ENCODE measurements around the gene CEACAM5.
"Not testable (repeated sequence)": the region's sequence is repeated elsewhere in the genome, so short reads cannot be mapped to it uniquely, and the experiment has no call there.

The CEACAM5 gene

GRCh38 chr19:41740415-41741243 is 32.2 kb downstream of the CEACAM5 start:
- DNase-seq (ENCODE audit: low spot score): no peak

DNA sequence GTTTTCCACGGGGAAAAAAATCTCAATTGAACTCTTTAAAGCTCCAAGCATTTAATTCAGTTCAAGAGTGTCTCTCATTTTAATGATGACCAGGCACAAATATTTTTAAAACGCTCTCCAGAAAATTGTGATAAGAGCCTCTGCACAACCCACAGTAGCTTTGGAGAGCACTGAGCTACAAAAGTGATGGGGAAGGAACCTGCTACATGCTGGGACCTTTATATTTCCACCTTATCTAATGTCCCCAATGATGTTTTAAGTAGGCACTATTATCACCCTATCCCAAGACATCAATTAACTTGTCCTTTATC is 32.8 kb downstream of the CEACAM5 start:
- DNase-seq (ENCODE audit: low spot score): no peak

DNA sequence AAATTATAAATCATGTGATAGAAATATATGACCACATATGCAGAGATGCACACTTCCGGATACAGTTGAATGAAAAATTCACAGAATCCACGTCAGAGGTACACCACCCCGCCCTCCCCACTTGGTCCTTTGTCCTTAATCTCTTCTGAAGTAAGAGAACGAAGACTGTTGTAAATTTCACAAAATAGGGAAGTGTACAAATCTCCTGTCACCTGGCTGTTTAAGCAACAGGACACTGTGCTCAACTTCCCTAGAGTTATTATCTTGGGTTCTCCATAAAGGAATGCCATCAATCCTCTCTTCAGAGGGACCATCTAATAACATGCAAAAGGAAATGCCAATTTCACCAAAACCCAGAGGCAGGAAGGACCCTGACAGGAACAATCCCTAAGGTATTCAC is 36.4 kb downstream of the CEACAM5 start:
- no peak for DNase-seq (ENCODE audit: low spot score)

- no peak for DNase-seq (ENCODE audit: low spot score)
These were observed 37.3 kb downstream of the CEACAM5 start for GRCh38 chr19:41745756-41746155.

- no peak for DNase-seq (ENCODE audit: low spot score)
These were observed 38.3 kb downstream of the CEACAM5 start for GRCh38 chr19:41746593-41747227.

- no peak for DNase-seq (ENCODE audit: low spot score)
These were observed 39.6 kb downstream of the CEACAM5 start for GRCh38 chr19:41748012-41748411.

DNA sequence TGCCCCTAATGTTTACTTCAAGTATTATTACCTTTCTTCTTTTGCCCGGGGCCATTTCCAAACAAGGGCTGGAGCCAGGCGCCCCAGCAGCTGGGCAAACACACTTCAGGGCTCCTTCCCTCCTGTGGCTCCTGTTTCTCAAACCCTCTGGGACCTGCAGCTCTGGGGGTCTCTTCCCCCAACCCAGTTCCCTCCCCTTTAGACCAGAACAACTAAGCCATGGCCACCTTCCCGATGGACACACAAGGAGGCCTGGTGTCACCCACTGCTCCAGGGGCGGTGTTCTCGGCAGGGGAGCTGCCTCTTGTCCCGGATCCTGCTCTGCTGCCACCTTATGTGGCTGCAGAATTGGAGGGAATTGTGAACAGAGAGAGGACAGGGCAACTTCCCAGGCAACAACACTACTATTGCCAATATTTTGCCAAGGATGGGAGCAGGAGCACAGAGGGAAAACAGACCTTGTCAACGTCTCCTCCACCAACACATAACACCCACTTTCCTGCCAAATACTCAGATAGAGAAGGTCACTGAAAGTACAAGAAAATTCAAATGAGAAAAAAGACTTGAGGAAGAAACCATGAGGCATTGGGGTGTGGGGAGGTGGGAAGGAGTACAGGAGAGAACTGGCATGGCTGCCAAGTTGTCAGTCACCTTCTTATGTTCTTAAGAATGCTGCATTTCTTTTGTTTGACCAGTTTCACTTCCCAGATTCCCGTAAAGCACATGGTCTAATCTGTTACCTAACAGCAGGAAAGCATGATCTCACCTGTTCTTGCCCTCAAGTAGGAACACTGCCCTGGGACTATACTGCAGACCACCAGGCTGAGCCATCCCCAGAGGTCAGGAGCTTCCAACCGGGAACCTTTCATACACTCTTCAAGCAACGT is 42.1 kb downstream of the CEACAM5 start:
- DNase-seq (ENCODE audit: low spot score): not testable (repeated sequence)

- DNase-seq (ENCODE audit: low spot score): peak; percentile 55
These were observed 44.7 kb downstream of the CEACAM5 start for GRCh38 chr19:41753159-41753558.

DNA sequence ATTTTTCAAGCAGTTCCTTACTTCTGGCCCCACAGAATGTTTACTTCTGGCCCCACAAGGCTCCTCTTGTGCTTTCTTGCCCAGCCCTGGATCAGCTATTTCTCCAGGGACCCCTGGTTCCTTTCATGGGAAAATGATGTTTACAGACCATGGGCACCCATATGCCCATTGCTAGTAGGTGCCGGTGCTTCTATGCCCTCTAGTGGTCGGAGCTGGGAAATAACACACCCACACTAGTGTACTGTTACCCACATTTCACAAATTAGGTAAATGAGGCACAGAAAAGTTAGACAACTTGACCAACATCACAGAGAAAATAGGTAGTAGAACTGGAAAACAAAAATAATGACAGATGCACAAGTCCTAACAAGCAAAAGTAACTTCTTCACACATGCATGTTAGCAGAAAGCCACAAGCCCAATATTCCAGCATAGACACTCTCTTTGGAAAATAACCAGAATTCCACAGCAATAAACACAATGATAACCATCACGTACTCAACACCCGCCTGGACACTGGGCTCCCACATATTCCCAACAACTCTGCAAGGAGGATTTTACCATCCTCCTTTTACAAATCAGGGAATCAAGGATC is 45.6 kb downstream of the CEACAM5 start:
- peak; percentile 50 for DNase-seq (ENCODE audit: low spot score)

- DNase-seq (ENCODE audit: low spot score): no peak
These were observed 47.0 kb downstream of the CEACAM5 start, which contains the start of gene CEACAM6 for GRCh38 chr19:41755328-41755913. Gene CEACAM6 (plus strand): TSS chr19:41755530. CDS start chr19:41755639, 109 bp downstream.

DNA sequence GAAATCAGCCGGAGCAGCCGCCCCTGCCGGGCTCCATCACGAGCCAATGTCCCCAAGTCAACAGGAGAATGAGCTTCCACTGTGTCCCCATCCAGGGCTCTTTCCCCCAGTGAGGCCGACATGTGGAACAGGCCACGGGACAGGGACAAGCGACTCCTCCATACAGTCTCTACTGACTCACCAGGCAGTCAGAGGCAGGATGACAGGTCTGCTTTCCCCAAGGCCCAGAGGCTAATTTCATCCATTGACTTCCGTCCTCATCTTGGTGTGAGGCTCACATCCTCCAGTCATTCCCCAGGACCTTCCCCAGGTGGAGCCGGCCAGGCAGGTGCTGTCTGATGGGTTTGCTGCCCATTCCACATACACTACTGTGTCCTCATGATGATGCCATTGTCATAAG is 50.4 kb downstream of the CEACAM5 start:
- no peak for DNase-seq (ENCODE audit: low spot score)

- DNase-seq (ENCODE audit: low spot score): no peak
These were observed 58.7 kb downstream of the CEACAM5 start for GRCh38 chr19:41767115-41767514.

- not testable (repeated sequence) for DNase-seq (ENCODE audit: low spot score)
These were observed 59.7 kb downstream of the CEACAM5 start for GRCh38 chr19:41768105-41768504.

- no peak for DNase-seq (ENCODE audit: low spot score)
These were observed 61.2 kb downstream of the CEACAM5 start for GRCh38 chr19:41769608-41770007.

GRCh38 chr19:41771410-41771809 is 63.0 kb downstream of the CEACAM5 start:
- DNase-seq (ENCODE audit: low spot score): no peak

DNA sequence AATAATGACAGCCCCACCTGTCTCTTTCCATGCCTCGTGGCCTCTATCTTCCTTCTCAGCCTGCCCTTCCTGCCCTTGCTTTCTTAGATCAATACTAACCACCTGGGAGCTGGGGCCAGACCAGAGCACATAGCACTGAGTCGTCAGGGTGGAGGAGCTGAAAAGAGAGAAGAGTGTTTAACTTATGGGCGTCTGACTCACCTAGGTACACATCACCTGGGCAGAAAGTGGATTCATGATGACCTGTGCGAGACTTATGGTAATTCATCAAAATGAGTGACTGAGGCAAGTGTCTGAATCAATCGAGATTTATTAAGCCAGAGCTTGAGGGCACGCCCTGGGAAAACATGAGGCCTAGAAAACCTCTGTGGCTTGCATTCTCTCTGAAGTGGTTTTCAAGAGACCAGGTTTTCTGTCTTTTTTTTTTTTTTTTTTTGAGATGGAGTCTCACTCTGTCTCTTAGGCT is 66.1 kb downstream of the CEACAM5 start:
- DNase-seq (ENCODE audit: low spot score): no peak

DNA sequence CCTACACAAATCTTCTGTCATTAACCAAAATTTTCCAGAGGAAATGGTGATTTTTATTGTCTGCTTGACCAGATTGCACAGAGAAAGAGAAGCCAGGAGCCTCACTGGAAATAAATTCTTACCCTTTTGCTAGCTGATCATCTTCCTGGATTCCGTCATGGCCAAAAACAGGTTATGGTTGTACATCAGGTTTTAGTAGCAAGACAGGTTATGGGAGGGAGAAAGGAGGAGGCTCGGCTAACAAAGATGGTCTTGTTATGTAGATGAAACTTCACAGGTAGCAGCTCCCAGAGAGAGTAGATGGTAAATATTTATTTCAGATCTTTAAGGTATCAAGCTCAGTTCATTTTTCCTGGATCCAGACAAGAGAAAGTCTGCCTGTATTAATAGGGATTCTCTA is 68.3 kb downstream of the CEACAM5 start:
- DNase-seq (ENCODE audit: low spot score): no peak
